Stimulated activated CD8-positive, alpha-beta memory T cell treated with anti-CD3 and anti-CD28 coated beads, Interleukin-15, amount 100 ng/mL, for 1 hour (primary cell): ENCODE data around the gene NCAPG2.

Source experiments
- DNase-seq: peaks from one replicate; pipeline ENCODE4 v3.0.0-alpha.2; 2020; ENCODE audit warnings: low read depth

NCAPG2 gene, protein sequence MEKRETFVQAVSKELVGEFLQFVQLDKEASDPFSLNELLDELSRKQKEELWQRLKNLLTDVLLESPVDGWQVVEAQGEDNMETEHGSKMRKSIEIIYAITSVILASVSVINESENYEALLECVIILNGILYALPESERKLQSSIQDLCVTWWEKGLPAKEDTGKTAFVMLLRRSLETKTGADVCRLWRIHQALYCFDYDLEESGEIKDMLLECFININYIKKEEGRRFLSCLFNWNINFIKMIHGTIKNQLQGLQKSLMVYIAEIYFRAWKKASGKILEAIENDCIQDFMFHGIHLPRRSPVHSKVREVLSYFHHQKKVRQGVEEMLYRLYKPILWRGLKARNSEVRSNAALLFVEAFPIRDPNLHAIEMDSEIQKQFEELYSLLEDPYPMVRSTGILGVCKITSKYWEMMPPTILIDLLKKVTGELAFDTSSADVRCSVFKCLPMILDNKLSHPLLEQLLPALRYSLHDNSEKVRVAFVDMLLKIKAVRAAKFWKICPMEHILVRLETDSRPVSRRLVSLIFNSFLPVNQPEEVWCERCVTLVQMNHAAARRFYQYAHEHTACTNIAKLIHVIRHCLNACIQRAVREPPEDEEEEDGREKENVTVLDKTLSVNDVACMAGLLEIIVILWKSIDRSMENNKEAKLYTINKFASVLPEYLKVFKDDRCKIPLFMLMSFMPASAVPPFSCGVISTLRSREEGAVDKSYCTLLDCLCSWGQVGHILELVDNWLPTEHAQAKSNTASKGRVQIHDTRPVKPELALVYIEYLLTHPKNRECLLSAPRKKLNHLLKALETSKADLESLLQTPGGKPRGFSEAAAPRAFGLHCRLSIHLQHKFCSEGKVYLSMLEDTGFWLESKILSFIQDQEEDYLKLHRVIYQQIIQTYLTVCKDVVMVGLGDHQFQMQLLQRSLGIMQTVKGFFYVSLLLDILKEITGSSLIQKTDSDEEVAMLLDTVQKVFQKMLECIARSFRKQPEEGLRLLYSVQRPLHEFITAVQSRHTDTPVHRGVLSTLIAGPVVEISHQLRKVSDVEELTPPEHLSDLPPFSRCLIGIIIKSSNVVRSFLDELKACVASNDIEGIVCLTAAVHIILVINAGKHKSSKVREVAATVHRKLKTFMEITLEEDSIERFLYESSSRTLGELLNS

DNA sequence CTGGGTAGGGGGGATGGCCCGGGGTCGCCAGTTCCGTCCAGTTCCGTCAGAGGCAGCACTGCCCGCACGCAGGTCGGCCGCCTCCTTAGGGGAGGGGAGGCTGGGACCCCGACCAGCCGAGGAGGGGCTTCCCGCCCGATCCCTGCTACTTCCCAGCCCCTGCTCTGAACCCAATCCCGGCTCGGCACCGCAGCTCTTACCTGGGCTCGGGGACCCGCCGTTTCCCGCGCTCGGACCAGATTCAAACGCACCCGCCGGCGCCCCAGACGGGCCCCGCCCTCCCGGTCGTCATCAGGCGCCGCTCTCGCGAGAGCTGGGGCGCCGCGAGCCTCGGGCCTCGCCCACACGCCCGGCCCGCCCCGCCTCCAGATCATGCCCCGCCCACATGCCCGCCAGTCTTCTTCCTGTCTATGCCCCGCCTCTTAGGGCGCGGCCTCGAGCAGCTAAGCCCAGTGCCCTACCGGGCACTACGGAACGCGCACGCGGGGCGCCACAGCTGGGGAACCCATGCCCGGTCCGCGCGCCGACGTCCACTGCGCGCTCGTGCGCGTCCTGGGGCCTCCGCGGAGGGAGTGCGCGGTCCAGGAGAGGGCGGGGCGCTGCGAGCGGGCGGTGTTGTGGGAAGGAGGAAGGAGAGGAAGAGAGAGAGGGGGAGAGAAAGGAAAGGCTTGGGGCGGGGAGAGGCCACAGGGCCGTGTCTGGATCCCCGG, at the start of gene NCAPG2:
Gene NCAPG2, minus strand, starts transcription at position 281 of the 710 bp plus-strand sequence. CDS start 2,905 bp downstream, outside the sequence.
- peak; percentile 95 for DNase-seq

DNA sequence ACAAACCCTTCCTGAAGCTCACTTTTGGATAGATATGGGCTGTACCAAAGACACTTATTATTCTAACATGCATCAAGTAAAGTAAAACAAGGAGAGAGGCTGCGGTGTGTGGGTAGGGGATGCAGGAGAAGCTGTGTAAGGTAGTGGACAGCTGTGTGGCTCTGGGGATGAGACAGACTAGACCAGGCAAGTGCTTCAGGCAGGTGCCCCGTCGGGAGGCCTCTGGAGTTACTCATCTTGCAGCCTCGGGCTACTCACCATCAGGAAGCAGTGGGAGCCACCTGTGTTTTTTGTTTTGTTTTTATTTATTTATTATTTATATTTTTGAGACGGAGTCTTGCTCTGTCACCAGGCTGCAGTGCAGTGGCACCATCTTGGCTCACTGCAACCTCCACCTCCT, 49.3 kb upstream of the NCAPG2 start:
- no peak for DNase-seq

- no peak for DNase-seq
Observed at GRCh38 chr7:158751751-158752150, 47.1 kb upstream of the NCAPG2 start.

GRCh38 chr7:158751199-158751598, 46.6 kb upstream of the NCAPG2 start:
- DNase-seq = no peak

DNA sequence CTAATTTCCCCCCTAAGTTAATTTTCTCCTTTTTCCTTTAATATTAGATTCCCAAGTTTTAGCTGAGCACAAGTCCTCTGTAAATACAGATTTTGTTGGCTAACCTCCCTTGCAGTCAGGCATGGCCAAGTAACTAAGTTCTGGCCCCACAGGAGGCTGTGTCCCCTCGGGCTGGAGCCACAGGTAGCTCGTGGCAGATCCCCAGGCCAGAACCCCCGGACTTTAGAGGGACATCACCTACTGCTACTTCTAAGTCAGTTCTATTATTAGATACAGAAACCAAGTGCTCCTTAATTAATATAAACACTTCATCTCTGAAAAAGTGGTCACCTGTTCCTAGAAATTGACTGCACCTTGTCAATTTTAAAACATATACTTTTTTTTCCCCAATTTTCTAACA, 46.1 kb upstream of the NCAPG2 start:
- no peak for DNase-seq

- no peak for DNase-seq
Observed at GRCh38 chr7:158749396-158749795, 44.8 kb upstream of the NCAPG2 start.

- no peak for DNase-seq
Observed at GRCh38 chr7:158748335-158748734, 43.7 kb upstream of the NCAPG2 start.

GRCh38 chr7:158747408-158747807, 42.8 kb upstream of the NCAPG2 start:
- no peak for DNase-seq

DNA sequence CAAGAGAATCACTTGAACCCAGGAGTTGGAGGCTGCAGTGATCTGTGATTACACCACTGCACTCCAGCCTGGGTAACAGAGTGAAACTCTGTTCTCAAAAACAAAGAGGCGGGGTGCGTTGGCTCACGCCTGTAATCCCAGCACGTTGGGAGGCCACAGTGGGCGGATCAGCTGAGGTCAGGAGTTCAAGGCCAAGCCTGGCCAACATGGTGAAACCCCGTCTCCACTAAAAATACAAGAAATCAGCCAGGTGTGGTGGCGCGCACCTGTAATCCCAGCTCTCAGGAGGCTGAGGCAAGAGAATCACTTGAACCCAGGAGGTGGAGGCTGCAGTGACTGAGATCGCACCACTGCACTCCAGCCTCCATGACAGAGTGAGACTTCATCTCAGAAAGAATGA, 42.4 kb upstream of the NCAPG2 start:
- DNase-seq = no peak

- no peak for DNase-seq
Observed at GRCh38 chr7:158745057-158745715, 40.6 kb upstream of the NCAPG2 start.

GRCh38 chr7:158744070-158744469, 39.5 kb upstream of the NCAPG2 start:
- no peak for DNase-seq

GRCh38 chr7:158743219-158743618, 38.6 kb upstream of the NCAPG2 start:
- DNase-seq = no peak

GRCh38 chr7:158742065-158742821, 37.6 kb upstream of the NCAPG2 start:
- DNase-seq = no peak

DNA sequence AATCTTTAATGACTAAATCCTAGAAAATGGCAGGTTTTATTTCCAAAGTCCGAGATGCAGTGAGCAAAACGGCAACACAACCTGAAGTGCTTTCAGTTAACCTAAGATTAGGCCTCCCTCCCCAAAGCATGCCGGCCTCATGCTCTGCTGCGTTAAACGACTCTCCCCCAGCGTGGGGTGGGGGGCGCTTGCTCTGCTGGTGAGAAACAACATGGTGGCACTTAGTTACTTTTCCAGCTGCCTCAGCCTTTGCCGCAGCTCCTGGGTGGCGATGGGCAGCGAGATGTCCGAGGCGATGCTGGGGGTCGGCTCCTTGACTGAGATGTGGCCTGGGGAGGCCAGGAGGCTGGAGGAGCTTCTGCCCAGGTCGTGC, 36.7 kb upstream of the NCAPG2 start:
- DNase-seq = no peak

DNA sequence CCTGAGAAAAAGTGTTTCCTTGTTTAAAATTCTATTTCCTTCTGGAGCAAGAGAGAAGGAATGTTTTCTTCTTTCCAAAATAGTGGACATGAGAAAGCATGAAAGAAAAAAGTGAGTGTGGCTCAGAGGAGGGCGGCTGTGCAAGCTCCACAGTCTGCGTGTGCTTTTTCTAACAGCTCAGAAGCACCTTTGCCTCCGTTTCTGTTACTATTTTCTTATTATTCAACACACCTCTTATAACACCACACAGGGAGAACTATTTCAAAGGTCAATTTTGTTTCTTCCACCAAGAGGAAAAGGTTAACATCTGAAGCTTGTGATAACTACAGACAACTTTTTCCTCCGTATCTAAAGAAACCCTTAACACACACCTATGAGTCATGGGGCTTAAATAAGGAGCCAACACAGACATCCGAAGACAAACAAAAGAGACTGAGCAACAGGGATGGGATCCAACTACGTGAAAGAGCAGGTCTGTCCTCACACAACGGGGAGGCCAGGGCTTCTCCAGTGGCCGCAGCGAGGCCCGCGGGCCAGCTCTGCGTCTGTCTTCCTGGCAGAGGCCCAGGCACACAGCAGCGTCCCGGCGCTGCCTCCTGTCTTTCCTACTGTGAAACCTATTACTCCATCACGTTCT, 36.2 kb upstream of the NCAPG2 start:
- no peak for DNase-seq

DNA sequence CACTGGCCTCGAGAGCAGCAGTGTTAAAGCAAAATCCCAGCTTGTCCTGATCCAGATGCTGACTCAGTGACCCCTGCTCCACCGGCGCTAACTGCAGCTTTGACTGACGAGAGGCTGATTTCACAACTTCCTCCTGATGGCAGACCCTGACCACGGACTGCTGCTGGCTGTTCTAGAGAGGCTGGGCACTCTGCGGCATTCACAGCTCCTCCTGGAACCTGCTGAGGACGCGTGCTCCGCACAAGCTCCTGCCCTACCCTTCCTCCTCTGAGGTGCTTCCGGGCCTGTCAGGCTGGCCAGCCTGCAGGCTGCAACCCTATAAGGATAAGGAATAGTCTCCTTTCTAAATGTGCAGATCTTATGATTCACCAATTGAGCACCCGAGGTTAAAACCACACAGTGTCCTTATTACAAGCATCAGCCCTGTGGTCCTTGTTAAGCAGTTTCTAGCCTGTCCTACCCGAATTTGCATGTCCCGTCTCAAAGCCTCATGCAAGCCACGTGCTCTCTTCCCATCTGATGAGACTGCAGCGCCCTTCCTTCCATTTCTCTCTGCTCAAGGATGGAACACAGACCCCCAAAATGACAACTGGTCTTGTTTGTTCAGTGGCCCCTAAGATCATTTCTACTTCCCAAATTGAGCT, 35.5 kb upstream of the NCAPG2 start:
- DNase-seq = no peak

GRCh38 chr7:158738841-158739240, 34.2 kb upstream of the NCAPG2 start:
- DNase-seq = no peak

GRCh38 chr7:158737064-158737695, 32.6 kb upstream of the NCAPG2 start:
- DNase-seq = no peak

DNA sequence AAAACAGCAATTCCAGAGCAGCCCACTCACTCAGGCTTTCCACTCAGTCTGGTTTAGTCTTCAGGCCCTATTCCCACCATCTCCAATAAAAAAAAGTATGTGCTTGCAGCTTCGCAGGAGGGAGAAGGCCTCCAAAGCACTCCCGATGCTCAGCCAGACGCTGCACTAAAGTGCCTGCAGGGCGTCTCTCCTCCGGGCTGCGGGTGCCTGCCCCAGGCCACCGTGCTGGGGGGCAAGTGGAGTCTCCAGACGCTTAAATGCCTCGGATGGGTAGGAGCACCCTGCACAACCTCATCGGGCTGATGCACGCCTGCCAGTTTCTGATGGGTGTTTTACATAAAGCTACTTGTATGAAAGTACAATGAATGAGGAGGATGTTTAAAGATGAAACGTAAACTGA, 31.3 kb upstream of the NCAPG2 start:
- DNase-seq = no peak
